HG02981 (cell line): ENCODE measurements around the gene ZNF133.
"Not testable (repeated sequence)": the region's sequence is repeated elsewhere in the genome, so short reads cannot be mapped to it uniquely, and the experiment has no call there.

Experiments used
- ATAC-seq: cut with Tn5 transposase; IDR thresholded peaks from one replicate; pipeline ENCODE4 v1.9.1; 2021; ENCODE audit warnings: mild to moderate bottlenecking, moderate library complexity; ENCODE audit not compliant: unreplicated experiment

The ZNF133 gene

DNA sequence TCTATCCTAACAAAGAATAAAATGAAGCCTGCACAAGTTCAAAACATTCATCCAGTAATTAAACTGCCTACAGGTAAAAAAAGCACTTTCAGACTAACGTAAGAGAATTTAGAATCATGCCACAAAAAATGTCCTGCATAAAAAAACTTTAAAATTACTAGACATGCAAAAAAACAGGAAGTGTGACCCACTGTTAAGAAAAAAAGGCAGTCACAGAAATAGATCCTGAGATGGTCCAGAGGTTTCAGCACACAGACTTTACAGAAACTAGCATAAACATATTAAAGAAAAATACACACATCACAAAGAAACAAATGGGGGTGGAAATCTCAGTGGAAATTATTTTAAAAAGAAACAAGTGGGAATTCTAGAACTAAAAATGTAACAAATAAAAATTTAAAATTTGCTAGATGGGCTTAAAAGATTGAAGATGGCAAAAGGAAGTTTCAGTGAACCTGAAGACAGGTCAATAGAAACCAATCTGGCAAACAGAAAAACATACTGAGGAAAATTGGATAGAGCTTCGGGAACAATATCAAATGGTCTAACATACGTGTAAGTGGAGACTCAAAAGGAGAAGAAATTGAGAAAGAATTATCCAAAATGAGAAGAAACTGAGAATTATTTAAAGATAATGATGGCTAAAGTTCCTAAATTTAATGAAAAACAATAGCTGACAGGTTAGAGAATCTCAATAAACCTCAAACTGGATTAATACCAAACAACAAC lies 3.4 kb upstream of the ZNF133 start:
- no peak for ATAC-seq

DNA sequence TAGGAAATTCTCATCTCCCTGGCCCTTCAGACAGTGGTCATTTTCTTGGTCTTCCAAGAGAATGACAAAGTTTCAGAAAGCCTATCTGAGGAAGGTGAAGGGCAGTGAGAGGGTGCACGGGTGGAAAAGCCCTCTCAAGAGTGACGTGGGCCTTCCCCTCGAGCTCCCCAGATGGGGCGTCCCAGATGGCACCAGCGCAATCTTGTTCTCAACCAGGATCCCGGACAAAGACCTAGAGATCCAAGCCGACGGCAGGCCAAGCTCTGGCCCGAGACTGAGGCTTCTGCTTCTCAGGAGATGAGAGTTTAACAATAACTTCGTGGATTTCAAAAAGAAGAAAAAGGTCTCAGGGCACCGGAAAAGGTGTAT lies 797 bp upstream of the ZNF133 start:
- no peak for ATAC-seq

DNA sequence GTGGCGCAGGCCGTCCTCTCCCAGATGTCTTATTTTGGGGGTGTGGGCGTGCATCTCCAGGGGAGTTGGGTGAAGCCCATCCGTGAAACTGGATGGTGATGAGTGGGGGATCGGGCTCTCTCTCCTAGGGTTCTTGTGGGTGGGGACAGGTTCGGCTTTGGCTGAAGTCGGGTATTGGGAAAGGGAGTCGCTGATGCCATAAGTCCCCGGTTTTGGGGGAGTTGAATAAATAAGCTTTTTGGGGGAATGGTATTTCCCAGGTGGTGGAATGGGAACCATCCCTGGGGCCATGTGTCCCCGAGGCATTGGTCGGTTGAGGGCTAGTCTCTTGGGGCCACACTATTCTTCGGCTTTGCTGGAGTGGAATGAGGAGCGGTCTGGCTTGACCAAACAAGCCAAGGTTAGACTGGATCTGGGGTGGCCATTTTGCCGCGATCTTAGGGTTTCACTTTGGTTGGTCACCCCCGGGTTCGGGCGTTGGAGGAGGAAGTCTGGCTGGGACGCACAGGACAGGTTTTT lies 481 bp downstream of the ZNF133 start:
- no peak for ATAC-seq

DNA sequence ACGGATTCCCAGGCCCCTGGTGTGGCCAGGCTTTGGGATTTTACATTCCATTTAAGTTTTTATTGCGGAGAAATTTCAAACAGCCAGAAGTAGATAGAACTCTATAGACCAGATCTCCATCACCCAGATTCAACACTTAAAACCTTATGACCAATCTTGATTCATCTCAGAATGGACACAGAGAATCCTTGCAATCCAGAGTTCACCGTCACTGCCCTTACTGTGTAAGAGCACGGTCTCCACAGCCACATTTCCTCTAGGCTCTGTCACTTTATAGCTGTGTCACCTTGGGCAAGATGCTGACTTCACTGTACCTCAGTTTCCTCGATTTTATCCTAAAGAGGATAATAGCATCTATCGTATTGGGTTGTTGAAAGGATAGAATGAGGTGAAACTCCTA lies 979 bp downstream of the ZNF133 start:
- ATAC-seq = no peak

DNA sequence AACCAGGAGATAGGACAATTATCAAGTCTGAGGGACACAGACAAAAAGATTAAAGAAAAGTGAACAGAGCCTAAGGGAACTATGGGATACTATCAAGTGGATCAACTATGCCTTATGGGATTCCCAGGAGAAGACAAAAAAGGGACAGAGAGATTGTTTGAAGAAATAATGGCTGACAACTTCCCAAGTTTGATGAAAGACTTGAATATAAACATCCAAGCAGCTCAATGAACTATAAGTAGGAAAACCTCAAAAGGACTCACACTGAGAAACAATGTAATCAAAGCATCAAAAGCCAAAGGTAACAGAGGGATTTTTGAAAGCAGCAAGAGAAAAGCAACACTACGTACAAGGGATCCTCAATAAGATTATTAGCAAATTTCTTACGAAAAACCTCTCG lies 11.0 kb downstream of the ZNF133 start:
- no peak for ATAC-seq

DNA sequence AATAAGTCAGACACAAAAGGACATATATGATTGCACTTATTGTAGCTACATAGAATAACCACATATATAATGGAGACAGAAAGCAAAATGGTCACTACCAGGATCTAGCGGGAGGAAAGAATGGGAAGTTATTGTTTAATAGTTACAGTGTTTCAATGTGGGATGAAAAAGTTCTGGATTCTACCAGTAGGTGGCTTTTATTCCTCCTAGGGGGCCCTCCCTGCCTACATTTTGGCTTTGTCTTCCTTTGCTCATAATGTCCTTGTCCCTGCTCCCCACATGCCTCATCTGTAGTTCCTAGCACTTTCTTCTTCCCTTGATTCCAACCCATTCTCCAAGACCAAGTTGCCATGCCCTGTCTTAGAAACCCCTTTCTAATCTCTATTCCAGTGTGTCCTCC lies 16.3 kb downstream of the ZNF133 start:
- ATAC-seq = no peak

DNA sequence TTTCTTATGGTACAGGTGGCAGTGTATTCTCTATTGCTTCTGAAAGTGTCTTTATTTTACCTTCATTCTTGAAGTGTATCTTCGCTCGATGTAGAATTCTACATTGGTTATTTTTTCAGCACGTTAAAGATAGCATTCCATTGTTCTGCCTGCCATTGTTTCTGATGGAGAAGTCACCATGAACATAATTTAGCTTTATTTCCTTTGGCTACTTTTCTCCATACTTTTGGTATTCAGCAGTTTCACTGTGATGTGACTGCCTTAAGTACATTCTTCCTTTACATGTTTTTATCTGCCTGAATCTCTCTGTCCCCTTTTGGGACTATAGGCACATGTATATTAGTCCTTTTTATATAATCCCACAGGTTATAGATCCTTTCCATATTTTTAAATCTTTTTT lies 19.0 kb downstream of the ZNF133 start:
- no peak for ATAC-seq

DNA sequence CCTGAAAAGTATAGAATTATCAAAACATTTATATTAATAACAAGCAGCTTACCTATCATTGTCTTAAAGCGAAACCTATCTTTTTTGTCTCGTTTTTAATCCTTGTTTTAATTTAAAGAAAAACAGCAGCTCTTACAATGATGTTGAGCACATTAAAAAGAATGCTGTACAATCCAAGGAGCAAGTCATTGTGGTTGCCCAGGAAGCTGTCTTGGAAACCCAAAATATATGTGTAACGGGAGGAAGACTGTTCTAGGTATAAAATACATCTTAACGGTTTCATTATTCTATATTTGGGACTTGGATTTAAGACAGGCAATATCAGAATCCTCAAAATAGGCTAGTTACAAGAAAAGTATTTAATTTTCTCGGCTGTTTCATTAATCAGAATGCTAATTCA lies 21.7 kb downstream of the ZNF133 start:
- no peak for ATAC-seq

DNA sequence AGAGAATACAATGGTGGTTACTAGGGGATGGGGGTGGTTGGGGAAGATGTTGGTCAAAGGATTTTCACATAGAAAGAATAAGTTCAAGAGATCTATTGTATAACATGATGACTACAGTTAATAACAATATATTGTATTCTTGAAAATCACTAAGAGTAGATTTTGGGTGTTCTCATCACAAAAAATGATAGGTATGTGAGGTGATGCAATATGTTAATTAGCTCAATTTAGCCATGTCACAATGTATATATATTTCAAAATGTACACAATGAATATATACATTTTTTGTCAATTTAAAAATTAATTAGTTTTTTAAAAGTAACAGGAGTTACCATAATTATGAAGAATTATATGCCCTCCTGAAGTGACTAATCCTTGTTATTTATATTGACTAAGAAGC lies 22.3 kb downstream of the ZNF133 start:
- no peak for ATAC-seq

DNA sequence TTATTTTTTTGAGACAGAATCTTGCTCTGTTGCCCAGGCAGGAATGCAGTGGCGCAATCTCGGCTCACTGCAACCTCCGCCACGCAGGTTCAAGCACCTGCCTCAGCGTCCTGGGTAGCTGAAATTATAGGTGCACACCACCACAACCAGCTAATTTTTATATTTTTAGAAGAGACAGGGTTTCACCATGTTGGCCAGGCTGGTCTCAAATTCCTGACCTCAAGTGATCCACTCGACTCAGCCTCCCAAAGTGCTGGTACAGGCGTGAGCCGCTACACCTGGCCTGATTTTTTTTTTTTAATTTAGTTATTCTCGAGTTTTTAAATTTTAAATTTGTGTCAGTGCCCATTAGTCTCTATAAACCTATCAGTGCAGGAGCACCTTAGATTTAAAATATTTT lies 24.4 kb downstream of the ZNF133 start:
- no peak for ATAC-seq

DNA sequence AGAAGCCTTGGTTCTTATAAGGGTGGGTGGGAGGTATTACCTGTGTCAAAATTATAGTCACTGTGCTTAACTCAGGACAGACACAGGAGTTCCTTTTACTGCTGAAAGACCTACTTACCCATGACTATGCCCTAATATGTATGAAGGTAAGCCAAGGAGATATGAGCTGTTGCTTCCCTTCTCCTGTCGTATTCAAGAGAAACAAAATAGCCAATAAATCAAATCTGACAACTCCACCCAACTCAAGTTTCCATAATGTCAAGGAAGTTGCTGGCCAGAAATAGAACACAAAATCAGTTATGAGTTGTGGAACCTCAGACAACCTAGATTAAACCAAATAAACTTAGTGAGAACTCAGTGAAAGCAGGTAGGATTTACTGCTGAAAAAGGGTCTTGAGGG lies 25.1 kb downstream of the ZNF133 start:
- no peak for ATAC-seq

DNA sequence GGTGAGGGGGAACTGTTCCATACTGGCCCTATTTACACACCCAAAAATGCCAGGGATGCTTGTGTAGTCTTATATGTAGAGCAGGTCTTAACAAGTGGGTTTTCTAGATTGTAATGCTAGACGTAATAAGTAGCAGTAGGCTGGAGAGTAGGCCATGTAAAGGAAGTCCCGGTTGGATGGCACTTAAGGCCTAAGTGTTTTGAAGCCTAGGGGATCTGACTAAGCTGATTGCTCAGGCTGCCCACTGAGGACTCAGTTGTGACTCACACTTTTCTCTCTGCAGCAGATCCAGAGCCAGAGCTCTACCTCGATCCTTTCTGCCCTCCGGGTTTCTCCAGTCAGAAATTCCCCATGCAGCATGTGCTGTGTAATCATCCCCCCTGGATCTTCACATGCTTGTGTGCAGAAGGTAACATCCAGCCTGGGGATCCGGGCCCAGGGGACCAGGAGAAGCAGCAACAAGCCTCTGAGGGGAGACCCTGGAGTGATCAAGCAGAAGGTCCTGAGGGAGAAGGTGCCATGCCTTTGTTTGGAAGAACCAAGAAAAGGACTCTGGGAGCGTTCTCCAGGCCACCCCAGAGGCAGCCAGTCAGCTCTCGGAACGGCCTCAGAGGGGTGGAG lies 26.6 kb downstream of the ZNF133 start:
- ATAC-seq = no peak

DNA sequence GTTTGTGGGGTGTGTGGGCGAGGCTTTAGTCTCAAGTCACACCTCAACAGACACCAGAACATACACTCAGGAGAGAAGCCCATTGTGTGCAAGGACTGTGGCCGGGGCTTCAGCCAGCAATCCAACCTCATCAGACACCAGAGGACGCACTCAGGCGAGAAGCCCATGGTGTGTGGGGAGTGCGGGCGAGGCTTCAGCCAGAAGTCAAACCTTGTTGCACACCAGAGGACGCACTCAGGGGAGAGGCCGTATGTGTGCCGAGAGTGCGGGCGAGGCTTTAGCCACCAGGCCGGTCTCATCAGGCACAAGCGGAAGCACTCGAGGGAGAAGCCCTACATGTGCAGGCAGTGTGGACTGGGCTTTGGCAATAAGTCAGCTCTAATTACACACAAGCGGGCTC lies 27.8 kb downstream of the ZNF133 start:
- ATAC-seq = no peak

DNA sequence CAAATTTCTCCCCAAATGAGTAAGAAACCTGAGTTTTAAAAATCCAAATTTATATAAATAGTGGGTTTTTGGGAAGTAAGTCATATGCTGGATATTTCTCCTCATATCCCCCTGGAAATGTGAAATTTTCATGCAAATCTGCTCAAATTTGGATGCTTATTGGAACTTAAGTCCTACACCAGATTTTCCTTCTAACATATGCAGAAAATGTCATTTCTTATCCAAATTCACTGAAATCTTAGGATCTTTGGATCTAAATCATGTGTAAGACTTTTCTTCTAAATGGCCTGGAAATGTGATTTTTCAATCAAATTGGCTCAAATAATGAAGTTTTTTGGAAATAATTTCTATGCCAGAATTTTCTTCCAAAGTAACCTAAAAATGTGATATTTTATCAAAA lies 33.0 kb downstream of the ZNF133 start:
- ATAC-seq = no peak

DNA sequence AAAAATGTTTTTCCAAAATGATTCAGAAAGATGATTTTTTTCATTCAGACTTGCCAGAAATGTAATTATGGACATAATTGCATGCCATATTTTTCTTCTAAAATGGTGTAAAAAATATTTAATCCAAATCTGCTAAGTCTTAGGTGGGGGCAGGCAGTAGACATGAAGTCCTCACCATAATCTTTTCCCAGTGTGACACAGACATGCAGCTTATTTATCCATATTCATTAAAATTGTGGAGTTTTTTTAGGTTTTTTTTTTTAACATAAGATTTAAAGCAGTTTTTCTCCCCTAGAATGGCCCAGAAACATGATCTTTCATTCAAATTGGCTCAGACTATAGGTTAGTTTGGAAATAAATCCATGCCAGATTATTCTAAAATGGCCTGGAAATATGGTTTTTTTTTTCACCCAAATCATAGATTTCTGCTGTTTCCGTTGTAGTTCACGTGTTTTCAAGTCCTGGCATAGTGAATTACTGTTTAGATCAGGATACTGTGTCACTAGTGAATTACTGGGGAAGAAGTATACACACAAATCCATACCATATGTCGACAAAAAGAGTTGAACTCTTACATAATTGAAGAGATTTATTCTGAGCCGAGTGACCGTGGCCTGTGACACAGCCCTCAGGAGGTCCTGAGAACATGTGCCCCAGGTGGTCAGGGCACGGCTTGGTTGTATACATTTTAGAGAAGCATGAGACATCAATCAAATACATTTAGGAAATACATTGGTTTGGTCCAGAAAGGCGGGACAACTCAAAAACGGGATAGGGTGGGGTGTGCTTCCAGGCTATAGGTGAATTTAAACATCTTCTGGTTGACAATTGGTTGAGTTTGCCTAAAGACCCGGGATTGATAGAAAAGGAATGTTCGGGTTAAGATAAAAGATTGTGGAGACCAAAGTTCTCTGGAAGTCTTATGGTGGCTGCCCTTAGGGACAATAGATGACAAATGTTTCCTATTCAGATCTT lies 33.9 kb downstream of the ZNF133 start:
- no peak for ATAC-seq

DNA sequence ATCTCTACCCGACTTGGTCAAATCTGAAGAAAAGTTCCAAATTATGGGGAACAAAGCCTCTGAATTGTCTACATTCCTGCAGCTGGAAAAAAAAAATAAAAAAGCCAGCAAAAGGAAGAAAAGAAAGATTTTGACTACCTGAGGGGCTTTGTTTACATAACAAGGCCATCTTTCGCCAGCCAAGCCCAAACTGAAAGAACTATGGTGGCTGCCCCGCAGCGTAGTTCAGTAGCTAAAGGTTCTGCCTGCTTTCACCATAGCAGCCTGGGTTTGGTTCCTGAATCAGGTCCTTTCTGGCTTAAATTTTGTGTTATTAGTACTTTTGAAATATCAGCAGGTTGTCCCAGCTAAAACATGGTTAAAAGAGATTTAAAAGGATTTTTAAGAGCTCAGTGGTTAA lies 35.4 kb downstream of the ZNF133 start:
- no peak for ATAC-seq

DNA sequence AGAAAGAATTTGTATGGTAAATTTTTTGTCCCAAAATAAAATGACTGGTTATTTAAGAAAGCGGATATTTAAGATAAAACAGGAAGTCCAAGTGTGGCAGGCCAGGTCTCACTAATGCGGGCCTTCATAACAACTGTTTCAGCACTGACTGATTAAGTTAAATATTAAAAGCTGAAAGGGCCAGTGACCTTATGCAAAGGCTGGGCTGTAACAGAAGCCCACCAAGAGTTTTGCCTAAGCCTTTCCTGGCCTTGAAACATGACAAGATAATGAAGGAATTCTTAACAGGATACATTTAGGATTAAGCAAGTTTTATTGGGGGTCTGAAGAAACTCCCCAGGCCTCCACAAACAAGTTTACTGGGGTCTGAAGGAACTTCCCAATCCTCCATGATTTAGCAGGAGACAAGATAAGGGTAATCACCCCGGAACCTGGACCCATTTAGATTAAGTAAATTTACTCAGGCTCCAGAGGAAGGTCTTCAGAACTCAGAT lies 36.3 kb downstream of the ZNF133 start:
- no peak for ATAC-seq

DNA sequence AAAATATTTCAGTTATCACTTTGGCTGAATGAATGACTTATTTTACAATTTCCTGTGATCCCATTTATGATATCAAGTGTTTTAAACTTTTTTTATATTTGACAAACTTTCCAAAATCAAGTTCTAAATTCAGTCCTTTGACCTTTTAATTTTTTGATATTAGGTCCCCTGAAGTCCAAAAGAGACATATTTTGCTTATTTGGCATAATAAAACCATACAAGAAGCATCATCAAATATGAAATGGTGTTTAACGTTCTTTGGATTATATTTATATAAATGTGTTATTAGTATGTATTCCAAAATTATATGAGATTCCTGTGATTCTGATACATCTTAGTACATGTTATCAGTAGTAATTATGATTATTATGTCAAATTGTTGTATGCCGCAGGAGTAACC lies 38.7 kb downstream of the ZNF133 start:
- no peak for ATAC-seq

DNA sequence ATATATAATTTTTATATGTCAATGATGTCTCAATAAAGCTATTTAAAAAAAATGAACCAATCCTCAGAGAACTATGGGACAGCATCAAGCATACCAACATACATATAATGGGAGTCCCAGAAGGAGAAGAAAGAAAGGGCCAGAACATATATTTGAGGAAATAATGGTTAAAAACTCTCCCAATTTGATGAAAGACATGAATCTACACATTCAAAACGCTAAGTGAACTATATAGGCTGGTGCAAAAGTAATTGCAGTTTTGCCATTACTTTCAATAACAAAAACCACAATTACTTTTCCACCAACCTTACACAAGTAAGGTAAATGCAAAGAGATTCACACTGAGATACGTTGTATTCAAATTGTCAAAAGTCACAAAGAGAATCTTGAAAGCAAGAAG lies 43.4 kb downstream of the ZNF133 start:
- no peak for ATAC-seq

DNA sequence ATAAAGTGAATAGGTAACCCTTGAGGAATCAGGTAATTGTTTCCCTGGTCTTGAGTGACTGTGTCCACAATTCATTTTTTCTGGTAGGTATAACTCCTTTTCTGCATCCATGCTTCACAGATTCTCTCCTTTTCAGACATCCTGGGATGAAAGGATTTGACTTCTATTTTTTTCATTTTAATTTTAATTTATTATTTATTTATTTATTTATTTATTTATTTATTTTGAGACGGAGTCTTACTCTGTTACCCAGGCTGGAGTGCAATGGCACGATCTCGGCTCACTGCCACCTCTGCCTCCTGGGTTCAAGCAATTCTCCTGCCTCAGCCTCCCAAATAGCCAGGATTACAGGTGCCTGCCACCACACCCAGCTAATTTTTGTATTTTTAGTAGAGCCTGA lies 61.4 kb downstream of the ZNF133 start:
- ATAC-seq = not testable (repeated sequence)

DNA sequence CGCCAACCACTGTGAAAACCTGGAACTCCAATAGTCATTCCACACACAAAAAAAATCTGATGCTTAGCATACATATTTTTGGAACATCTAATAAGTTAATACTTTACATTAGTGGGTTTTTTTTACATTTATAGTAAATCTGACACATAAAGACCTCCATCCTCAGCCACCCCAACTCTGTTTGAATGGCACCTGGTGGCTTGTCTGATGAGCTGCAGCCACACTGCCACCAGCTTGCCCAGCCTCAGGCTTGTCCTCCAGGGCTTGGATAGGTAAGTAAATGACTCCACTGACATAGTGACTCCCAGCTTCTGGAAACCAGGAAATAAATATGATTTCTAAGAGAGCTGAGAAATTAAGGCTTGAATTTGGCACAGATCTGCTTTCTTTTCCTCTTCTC lies 71.5 kb downstream of the ZNF133 start:
- no peak for ATAC-seq
